OCI-LY3 (cell line): ENCODE measurements around the gene ASB15.

Experiments
- H2AFZ ChIP-seq: fragments of 200-600, 300-600 bp; shearing (Covaris generic); 2 replicates; pipeline ENCODE4 v1.6.0; 2014; ENCODE audit warnings: antibody characterized with exemption, low read depth, low read length
- H3K27ac ChIP-seq: fragments of 200-600, 300-600 bp; sonication (generic); 2 replicates; pipeline ENCODE4 v1.5.1; 2014; ENCODE audit warnings: mild to moderate bottlenecking, low read length, moderate library complexity, mixed read lengths
- H3K27me3 ChIP-seq: fragments of 200-600, 300-600 bp; sonication (generic); 2 replicates; pipeline ENCODE4 v1.6.1; 2014; ENCODE audit warnings: low read depth, low read length, mixed read lengths
- H3K36me3 ChIP-seq: fragments of 200-600, 300-600 bp; sonication (generic); replicated peaks from 2 replicates; pipeline ENCODE3; 2014; ENCODE audit warnings: low read depth, low read length, mixed read lengths
- H3K4me1 ChIP-seq: fragments of 300-600, 200-600 bp; sonication (generic); 2 replicates; pipeline ENCODE4 v1.6.1; 2014; ENCODE audit warnings: low read length, mixed read lengths
- H3K4me2 ChIP-seq: fragments of 200-600, 300-600 bp; sonication (generic); 2 replicates; pipeline ENCODE4 v1.6.1; 2014; ENCODE audit warnings: low read length, mixed read lengths
- H3K4me3 ChIP-seq: fragments of 300-600, 200-600 bp; sonication (generic); 2 replicates; pipeline ENCODE4 v1.5.1; 2014; ENCODE audit warnings: antibody characterized with exemption, mild to moderate bottlenecking, low read length, moderate library complexity
- H3K79me2 ChIP-seq: fragments of 300-600, 200-600 bp; shearing (Covaris generic); 2 replicates; pipeline ENCODE4 v1.6.1; 2014; ENCODE audit warnings: mild to moderate bottlenecking, low read length, mixed read lengths
- H3K9ac ChIP-seq: fragments of 300-600, 200-600 bp; shearing (Covaris generic); 2 replicates; pipeline ENCODE4 v1.6.0; 2014; ENCODE audit warnings: mild to moderate bottlenecking, low read length, moderate library complexity
- H3K9me3 ChIP-seq: fragments of 200-600, 300-600 bp; shearing (Covaris generic); 2 replicates; pipeline ENCODE4 v1.6.1; 2014; ENCODE audit warnings: low read length, mixed read lengths; ENCODE audit not compliant: insufficient read depth
- H4K20me1 ChIP-seq: fragments of 200-600, 300-600 bp; sonication (generic); 2 replicates; pipeline ENCODE4 v1.6.1; 2016; ENCODE audit warnings: low read length, mixed read lengths; ENCODE audit not compliant: insufficient read depth
- CTCF ChIP-seq: fragments of 200-600, 300-600 bp; sonication (generic); IDR thresholded peaks from 2 replicates; pipeline ENCODE4 v1.5.1; 2014; ENCODE audit warnings: antibody characterized with exemption, low read length, low read depth
- EZH2phosphoT487 ChIP-seq: fragments of 200-600 bp; shearing (Covaris generic); IDR thresholded peaks from 2 replicates; pipeline ENCODE4 v1.6.1; 2018; ENCODE audit warnings: antibody characterized with exemption, mixed run types, low read depth

The ASB15 gene

DNA sequence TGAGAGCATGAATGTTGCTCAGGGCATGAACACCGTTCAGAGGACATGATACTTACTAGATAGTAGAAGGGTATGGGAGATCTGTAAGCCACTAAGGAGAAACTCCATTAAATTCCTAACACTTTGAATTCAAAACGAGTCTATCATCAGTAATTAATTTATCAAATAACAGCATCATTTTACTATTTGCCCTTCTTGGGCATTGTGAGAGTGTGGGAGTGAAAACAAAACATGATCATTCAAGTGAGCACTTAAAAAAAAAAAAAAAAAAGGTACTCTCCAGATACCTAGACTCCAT is 20.5 kb upstream of the ASB15 start:
- Histone ChIP-seq H4K20me1 (no peaks in the 10 kb centered on the region), H3K4me2 (peak overlapping the region; percentile 92), H3K4me1 (peaks cover 5% of the 10 kb centered on the region; the same call in 1 of the 2 replicates), H3K27me3 (0 out of 2 replicates have a peak, but pooled peaks cover 4% of the 10 kb centered on the region), H3K36me3 (no peaks in the 10 kb centered on the region), H3K9me3 (no peaks in the 10 kb centered on the region), H3K79me2 (no peaks in the 10 kb centered on the region), H2AFZ (peak overlapping the region; percentile 100), H3K9ac (peak overlapping the region; percentile 45; the same call in 1 of the 2 replicates), H3K27ac (no peak overlapping the region), H3K4me3 (peak overlapping the region; percentile 69)
- TF ChIP-seq CTCF (no peak), EZH2phosphoT487 (no peak)

GRCh38 chr7:123583821-123584220 is 17.8 kb upstream of the ASB15 start:
- no peak overlapping the region for H2AFZ ChIP-seq
- no peak overlapping the region for H3K27ac ChIP-seq
- no peak overlapping the region for H3K9ac ChIP-seq

GRCh38 chr7:123588376-123588775 is 13.2 kb upstream of the ASB15 start:
- no peaks in the 10 kb centered on the region for H3K4me1 ChIP-seq
- no peak overlapping the region for H3K4me2 ChIP-seq
- H3K27ac ChIP-seq = no peak overlapping the region
- no peaks in the 10 kb centered on the region for H3K27me3 ChIP-seq
- H4K20me1 ChIP-seq = no peaks in the 10 kb centered on the region
- no peaks in the 10 kb centered on the region for H3K36me3 ChIP-seq
- TF ChIP-seq CTCF (no peak), EZH2phosphoT487 (no peak)
- no peak overlapping the region for H3K9ac ChIP-seq
- no peaks in the 10 kb centered on the region for H3K9me3 ChIP-seq
- H2AFZ ChIP-seq = no peak overlapping the region
- H3K79me2 ChIP-seq = no peaks in the 10 kb centered on the region
- no peak overlapping the region for H3K4me3 ChIP-seq

More at GRCh38 chr7:123583821-123584220, 17.8 kb upstream of the ASB15 start:
- no peak for TF ChIP-seq CTCF
- no peak for TF ChIP-seq EZH2phosphoT487
- no peak overlapping the region for H3K4me2 ChIP-seq
- H3K79me2 ChIP-seq = no peaks in the 10 kb centered on the region
- H4K20me1 ChIP-seq = no peaks in the 10 kb centered on the region
- H3K9me3 ChIP-seq = no peaks in the 10 kb centered on the region
- peaks cover 5% of the 10 kb centered on the region; the same call in 1 of the 2 replicates for H3K4me1 ChIP-seq
- H3K36me3 ChIP-seq = no peaks in the 10 kb centered on the region
- H3K27me3 ChIP-seq = 0 out of 2 replicates have a peak, but pooled peaks cover 4% of the 10 kb centered on the region
- H3K4me3 ChIP-seq = no peak overlapping the region

DNA sequence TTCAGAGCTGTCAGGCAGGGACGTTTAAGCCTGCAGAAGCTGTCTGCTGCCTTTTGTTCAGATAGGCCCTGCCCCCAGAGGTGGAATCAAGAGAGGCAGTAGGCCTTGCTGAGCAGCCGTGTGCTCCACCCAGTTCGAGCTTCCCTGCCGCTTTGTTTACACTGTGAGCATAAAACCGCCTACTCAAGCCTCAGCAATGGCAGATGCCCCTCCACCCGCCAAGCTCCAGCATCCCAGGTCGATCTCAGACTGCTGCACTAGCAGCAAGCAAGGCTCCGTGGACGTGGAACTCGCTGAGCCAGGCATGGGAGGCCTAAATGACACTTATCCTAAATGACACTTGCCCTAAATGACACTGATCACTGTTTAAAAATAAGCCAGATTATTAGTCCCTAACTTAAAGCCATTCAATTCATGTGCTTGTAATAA is 6.8 kb upstream of the ASB15 start:
- H2AFZ ChIP-seq = no peak overlapping the region
- H3K4me1 ChIP-seq = peaks cover 5% of the 10 kb centered on the region
- H3K27me3 ChIP-seq = no peaks in the 10 kb centered on the region
- H3K36me3 ChIP-seq = no peaks in the 10 kb centered on the region
- H3K4me3 ChIP-seq = no peak overlapping the region
- no peaks in the 10 kb centered on the region for H3K79me2 ChIP-seq
- no peaks in the 10 kb centered on the region for H4K20me1 ChIP-seq
- H3K27ac ChIP-seq = no peak overlapping the region
- H3K9ac ChIP-seq = no peak overlapping the region
- H3K4me2 ChIP-seq = no peak overlapping the region
- TF ChIP-seq CTCF (no peak), EZH2phosphoT487 (no peak)
- H3K9me3 ChIP-seq = no peaks in the 10 kb centered on the region
